ENCODE results near the gene OR2M4.

DNA sequence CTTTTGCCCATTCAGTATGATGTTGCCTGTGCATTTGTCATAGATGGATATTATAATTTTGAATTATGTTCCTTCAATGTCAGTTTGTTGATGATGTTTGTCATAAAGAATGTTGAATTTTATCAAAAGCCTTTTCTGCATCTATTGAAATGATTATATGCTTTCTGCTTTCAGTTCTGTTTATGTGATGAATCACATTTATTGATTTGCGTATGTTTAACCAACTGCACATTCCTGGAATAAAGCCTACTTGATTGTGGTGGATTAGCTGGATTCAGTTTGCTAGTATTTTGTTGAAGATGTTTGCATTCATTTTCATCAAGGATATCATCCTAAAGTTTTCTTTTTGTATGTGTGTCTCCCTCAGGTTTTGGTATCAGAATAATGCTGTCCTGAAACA is 5.7 kb upstream of the OR2M4 start:
- TF ChIP-seq, protein P1, sequence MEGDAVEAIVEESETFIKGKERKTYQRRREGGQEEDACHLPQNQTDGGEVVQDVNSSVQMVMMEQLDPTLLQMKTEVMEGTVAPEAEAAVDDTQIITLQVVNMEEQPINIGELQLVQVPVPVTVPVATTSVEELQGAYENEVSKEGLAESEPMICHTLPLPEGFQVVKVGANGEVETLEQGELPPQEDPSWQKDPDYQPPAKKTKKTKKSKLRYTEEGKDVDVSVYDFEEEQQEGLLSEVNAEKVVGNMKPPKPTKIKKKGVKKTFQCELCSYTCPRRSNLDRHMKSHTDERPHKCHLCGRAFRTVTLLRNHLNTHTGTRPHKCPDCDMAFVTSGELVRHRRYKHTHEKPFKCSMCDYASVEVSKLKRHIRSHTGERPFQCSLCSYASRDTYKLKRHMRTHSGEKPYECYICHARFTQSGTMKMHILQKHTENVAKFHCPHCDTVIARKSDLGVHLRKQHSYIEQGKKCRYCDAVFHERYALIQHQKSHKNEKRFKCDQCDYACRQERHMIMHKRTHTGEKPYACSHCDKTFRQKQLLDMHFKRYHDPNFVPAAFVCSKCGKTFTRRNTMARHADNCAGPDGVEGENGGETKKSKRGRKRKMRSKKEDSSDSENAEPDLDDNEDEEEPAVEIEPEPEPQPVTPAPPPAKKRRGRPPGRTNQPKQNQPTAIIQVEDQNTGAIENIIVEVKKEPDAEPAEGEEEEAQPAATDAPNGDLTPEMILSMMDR (conservative IDR thresholded peaks at IDR 0.05; ENCODE audit: low read depth, low read length) = no peak
- no peak for TF ChIP-seq EZH2 (IDR thresholded peaks at IDR 0.05; ENCODE audit: borderline replicate concordance, low read depth, low read length, poor library complexity, severe bottlenecking)
